Tibial nerve (tissue), 4 donors: ENCODE data around the gene CELSR3. TPM values are rescaled to one million over a fixed set of nuclear protein-coding genes. Genes with fewer than 3 reads are reported as not detected.

Experiments
- DNase-seq, 2 donors: peaks; one replicate each; pipeline ENCODE4 v3.0.0-alpha.2; 2019; ENCODE audit warnings: low spot score in 2 of 2
- H3K27ac ChIP-seq, 4 donors: fragments of 200-600 bp; sonication (generic) in 3 of 4; one replicate each; pipeline ENCODE4 v1.5.1; 2017 to 2019; ENCODE audit warnings: mild to moderate bottlenecking in 1 of 4
- H3K27me3 ChIP-seq, 2 donors: fragments of 200-600 bp; sonication (generic) in 1 of 2; one replicate each; pipeline versions ENCODE4 v1.5.1 to v1.6.0; 2017 to 2019
- H3K36me3 ChIP-seq, 3 donors: fragments of 200-600 bp; sonication (generic); one replicate each; pipeline ENCODE4 v1.5.1; 2018 to 2019
- H3K4me1 ChIP-seq, 4 donors: fragments of 200-600 bp; sonication (generic) in 3 of 4; one replicate each; pipeline ENCODE4 v1.5.1; 2017 to 2019
- H3K4me3 ChIP-seq, 4 donors: fragments of 200-600 bp; sonication (generic) in 3 of 4; one replicate each; pipeline ENCODE4 v1.5.1; 2017 to 2019; ENCODE audit warnings: mild to moderate bottlenecking in 1 of 4, moderate library complexity in 1 of 4
- H3K9me3 ChIP-seq, 4 donors: fragments of 200-600 bp; sonication (generic) in 3 of 4; one replicate each; pipeline ENCODE4 v1.5.1; 2017 to 2019
- CTCF ChIP-seq, 5 experiments: fragments of 200-600 bp in 3 of 5; fragments of 450-650 bp in 2 of 5; sonication (generic) in 3 of 5; IDR thresholded peaks; one replicate each; pipeline ENCODE4 v1.5.1; 2016 to 2019; ENCODE audit warnings: antibody characterized with exemption in 5 of 5, mild to moderate bottlenecking in 3 of 5, moderate library complexity in 2 of 5
- EP300 ChIP-seq, 2 donors: sonication (generic); formaldehyde crosslinking; IDR thresholded peaks; one replicate each; pipeline ENCODE4 v1.6.1; 2017; ENCODE audit warnings: antibody characterized with exemption in 2 of 2, mild to moderate bottlenecking in 1 of 2
- POLR2A ChIP-seq, 2 donors: fragments of 450-650 bp; IDR thresholded peaks; one replicate each; pipeline ENCODE4 v1.6.1; 2017; ENCODE audit warnings: antibody characterized with exemption in 2 of 2, mild to moderate bottlenecking in 2 of 2, moderate library complexity in 2 of 2
- WGBS, 2 donors: methylation state at CpG; one replicate each; pipeline ENCODE4 v1.1.5; 2018; 5-methylcytosine and 5-hydroxymethylcytosine counted together
- total RNA-seq, 4 donors: library from RNA; depleted of rRNA; stranded (reverse); fragments of >200 nt; gene quantifications; one replicate each; pipeline ENCODE4 v1.1.0, GENCODE V29; 2016

CELSR3 gene
- total RNA-seq, 4 donors from 2014 or later, result 0.87 to 13.5 (median 1.5) TPM

- H3K36me3 ChIP-seq, result peaks cover 0 to 39% (median 7%) of the 10 kb centered on the region in 3 donors
- peak overlapping the region in 2 of 4 donors; percentile 20 to 59 for H3K27ac ChIP-seq
- no peaks in the 10 kb centered on the region for H3K9me3 ChIP-seq
- peaks cover 0 to 37% (median 11%) of the 10 kb centered on the region in 4 donors for H3K4me1 ChIP-seq
- H3K4me3 ChIP-seq, result peak overlapping the region in 3 of 4 donors; percentile 18 to 44 (median 33)
- 28 to 34% methylated on average over 38 to 39 of the region's 39 CpGs for WGBS, 2 donors
- H3K27me3 ChIP-seq, result peaks cover 0 to 13% of the 10 kb centered on the region in 2 donors
- DNase-seq, result no peak
- TF ChIP-seq EP300 (IDR thresholded peaks at IDR 0.05) (no peak), CTCF (IDR thresholded peaks at IDR 0.05) (no peak), POLR2A (IDR thresholded peaks at IDR 0.05) (no peak)
Observed at GRCh38 chr3:48594417-48595049, 68.2 kb downstream of the CELSR3 start.

- peaks cover 0 to 27% (median 0%) of the 10 kb centered on the region in 3 donors for H3K36me3 ChIP-seq
- peaks cover 0 to 26% (median 11%) of the 10 kb centered on the region in 4 donors for H3K4me1 ChIP-seq
- H3K4me3 ChIP-seq, result no peak overlapping the region
- peaks cover 0 to 13% of the 10 kb centered on the region in 2 donors for H3K27me3 ChIP-seq
- no peak overlapping the region for H3K27ac ChIP-seq
- no peak for DNase-seq
- 88 to 89% methylated on average over 4 to 8 of the region's 9 CpGs for WGBS, 2 donors
- TF ChIP-seq CTCF (IDR thresholded peaks at IDR 0.05) (no peak), POLR2A (IDR thresholded peaks at IDR 0.05) (no peak), EP300 (IDR thresholded peaks at IDR 0.05) (no peak)
- H3K9me3 ChIP-seq, result no peaks in the 10 kb centered on the region
Observed at GRCh38 chr3:48593337-48593736, 69.3 kb downstream of the CELSR3 start.

- Histone ChIP-seq H3K27ac (no peak overlapping the region), H3K27me3 (peaks cover 0 to 13% of the 10 kb centered on the region in 2 donors), H3K9me3 (no peaks in the 10 kb centered on the region), H3K4me3 (no peak overlapping the region), H3K4me1 (peaks cover 0 to 20% (median 11%) of the 10 kb centered on the region in 4 donors), H3K36me3 (peaks cover 0 to 20% (median 0%) of the 10 kb centered on the region in 3 donors)
- 89 to 90% methylated on average over 21 of the region's 21 CpGs for WGBS, 2 donors
- DNase-seq, result no peak
- TF ChIP-seq CTCF (IDR thresholded peaks at IDR 0.05) (no peak), EP300 (IDR thresholded peaks at IDR 0.05) (no peak), POLR2A (IDR thresholded peaks at IDR 0.05) (no peak)
Observed at GRCh38 chr3:48592519-48593087, 70.1 kb downstream of the CELSR3 start.

- DNase-seq, result no peak
- H3K36me3 ChIP-seq, result peaks cover 0 to 16% (median 0%) of the 10 kb centered on the region in 3 donors
- H3K27me3 ChIP-seq, result peaks cover 0 to 13% of the 10 kb centered on the region in 2 donors
- WGBS, 2 donors, result 89 to 92% methylated on average over 18 to 20 of the region's 22 CpGs
- H3K4me1 ChIP-seq, result peaks cover 0 to 20% (median 11%) of the 10 kb centered on the region in 4 donors
- no peak overlapping the region for H3K4me3 ChIP-seq
- no peak for TF ChIP-seq POLR2A (IDR thresholded peaks at IDR 0.05)
- no peak for TF ChIP-seq EP300 (IDR thresholded peaks at IDR 0.05)
- no peak for TF ChIP-seq CTCF (IDR thresholded peaks at IDR 0.05)
- no peak overlapping the region for H3K27ac ChIP-seq
- H3K9me3 ChIP-seq, result no peaks in the 10 kb centered on the region
Observed at GRCh38 chr3:48591886-48592518, 70.7 kb downstream of the CELSR3 start.

- Histone ChIP-seq H3K36me3 (peaks cover 0 to 22% (median 0%) of the 10 kb centered on the region in 3 donors), H3K27ac (no peak overlapping the region), H3K27me3 (peaks cover 0 to 13% of the 10 kb centered on the region in 2 donors), H3K4me1 (peaks cover 0 to 20% (median 11%) of the 10 kb centered on the region in 4 donors), H3K4me3 (no peak overlapping the region), H3K9me3 (no peaks in the 10 kb centered on the region)
- DNase-seq, result no peak
- 96 to 100% methylated on average over 1 to 11 of the region's 14 CpGs for WGBS, 2 donors
- TF ChIP-seq EP300 (IDR thresholded peaks at IDR 0.05) (no peak), CTCF (IDR thresholded peaks at IDR 0.05) (no peak), POLR2A (IDR thresholded peaks at IDR 0.05) (no peak)
Observed at GRCh38 chr3:48591436-48591835, 71.2 kb downstream of the CELSR3 start.
